ENCODE data around the gene AHI1. TPM values are rescaled to one million over a fixed set of nuclear protein-coding genes. Genes with fewer than 3 reads are reported as not detected.
A peak's percentile ranks its signal among the peaks of the same experiment; 100 is the strongest.

AHI1 gene
- total RNA-seq, 1 experiment from 2014 or later, result 18.8 TPM

- no peak for TF ChIP-seq TCF7 (CRISPR knock-in tag; IDR thresholded peaks at IDR 0.05; ENCODE audit: low read depth)
- TF ChIP-seq ZNF219 (CRISPR knock-in tag; IDR thresholded peaks at IDR 0.05; ENCODE audit: borderline replicate concordance), result no peak
- no peak for TF ChIP-seq MYBL2 (CRISPR knock-in tag; IDR thresholded peaks at IDR 0.05)
- TF ChIP-seq FOXP1 (CRISPR knock-in tag; IDR thresholded peaks at IDR 0.05; ENCODE audit: borderline replicate concordance), result no peak
- no peak for TF ChIP-seq JUN (CRISPR knock-in tag; IDR thresholded peaks at IDR 0.05)
- TF ChIP-seq NFE2L1 (CRISPR knock-in tag; IDR thresholded peaks at IDR 0.05), result no peak
- TF ChIP-seq MXD4 (CRISPR knock-in tag; IDR thresholded peaks at IDR 0.05; ENCODE audit: borderline replicate concordance), result no peak
- TF ChIP-seq GRHL2 (CRISPR knock-in tag; IDR thresholded peaks at IDR 0.05; ENCODE audit: insufficient replicate concordance, severe bottlenecking), result no peak
These were observed 7.2 kb upstream of the AHI1 start (continued) for GRCh38 chr6:135504734-135505133.

DNA sequence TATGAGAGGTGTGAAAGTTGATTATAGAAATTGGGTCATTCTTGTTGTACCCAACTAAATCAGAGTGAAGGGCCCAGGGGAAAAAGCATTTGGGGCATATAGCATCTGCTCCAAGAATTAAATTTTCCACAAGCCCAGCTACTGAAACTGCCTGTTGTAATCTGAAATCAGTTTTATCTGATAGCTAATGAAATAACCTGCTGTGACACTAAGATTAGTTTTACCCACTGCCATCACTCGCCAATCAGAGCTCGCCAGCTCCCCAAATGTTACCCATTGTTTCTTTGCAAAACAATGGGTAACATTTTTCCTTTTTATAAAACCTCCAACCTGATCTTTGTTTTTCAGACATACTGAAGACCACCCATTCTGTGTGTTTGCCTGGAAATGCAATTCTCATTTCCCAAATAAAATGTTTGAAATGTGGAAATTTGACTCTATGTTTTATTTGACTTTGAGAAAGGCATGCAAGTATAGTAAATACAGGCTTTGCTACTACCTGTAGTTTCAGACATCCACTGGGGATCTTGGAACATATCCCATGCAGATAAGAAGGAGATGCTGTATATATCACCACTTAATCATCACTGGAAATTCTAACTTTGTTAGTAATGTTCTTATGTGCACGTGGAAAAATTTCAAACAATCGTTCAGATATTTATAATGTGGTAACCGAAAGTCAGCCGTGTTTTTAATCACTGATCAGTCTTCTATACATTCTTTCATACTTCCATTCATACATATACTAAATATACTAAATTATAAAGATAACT is 6.3 kb upstream of the AHI1 start:
- Mint-ChIP-seq H3K36me3 (no peaks in the 10 kb centered on the region), H3K4me3 (no peak overlapping the region), H3K27ac (peak overlapping the region; percentile 25; the same call in 1 of the 2 replicates), H3K9me3 (no peaks in the 10 kb centered on the region), H3K27me3 (ENCODE audit: low read depth) (no peaks in the 10 kb centered on the region), H3K4me1 (peaks cover 28% of the 10 kb centered on the region)
- no peak for ATAC-seq
- TF ChIP-seq, protein P1, sequence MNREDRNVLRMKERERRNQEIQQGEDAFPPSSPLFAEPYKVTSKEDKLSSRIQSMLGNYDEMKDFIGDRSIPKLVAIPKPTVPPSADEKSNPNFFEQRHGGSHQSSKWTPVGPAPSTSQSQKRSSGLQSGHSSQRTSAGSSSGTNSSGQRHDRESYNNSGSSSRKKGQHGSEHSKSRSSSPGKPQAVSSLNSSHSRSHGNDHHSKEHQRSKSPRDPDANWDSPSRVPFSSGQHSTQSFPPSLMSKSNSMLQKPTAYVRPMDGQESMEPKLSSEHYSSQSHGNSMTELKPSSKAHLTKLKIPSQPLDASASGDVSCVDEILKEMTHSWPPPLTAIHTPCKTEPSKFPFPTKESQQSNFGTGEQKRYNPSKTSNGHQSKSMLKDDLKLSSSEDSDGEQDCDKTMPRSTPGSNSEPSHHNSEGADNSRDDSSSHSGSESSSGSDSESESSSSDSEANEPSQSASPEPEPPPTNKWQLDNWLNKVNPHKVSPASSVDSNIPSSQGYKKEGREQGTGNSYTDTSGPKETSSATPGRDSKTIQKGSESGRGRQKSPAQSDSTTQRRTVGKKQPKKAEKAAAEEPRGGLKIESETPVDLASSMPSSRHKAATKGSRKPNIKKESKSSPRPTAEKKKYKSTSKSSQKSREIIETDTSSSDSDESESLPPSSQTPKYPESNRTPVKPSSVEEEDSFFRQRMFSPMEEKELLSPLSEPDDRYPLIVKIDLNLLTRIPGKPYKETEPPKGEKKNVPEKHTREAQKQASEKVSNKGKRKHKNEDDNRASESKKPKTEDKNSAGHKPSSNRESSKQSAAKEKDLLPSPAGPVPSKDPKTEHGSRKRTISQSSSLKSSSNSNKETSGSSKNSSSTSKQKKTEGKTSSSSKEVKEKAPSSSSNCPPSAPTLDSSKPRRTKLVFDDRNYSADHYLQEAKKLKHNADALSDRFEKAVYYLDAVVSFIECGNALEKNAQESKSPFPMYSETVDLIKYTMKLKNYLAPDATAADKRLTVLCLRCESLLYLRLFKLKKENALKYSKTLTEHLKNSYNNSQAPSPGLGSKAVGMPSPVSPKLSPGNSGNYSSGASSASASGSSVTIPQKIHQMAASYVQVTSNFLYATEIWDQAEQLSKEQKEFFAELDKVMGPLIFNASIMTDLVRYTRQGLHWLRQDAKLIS (CRISPR knock-in tag; IDR thresholded peaks at IDR 0.05; ENCODE audit: borderline replicate concordance), result no peak
- no peak for TF ChIP-seq GRHL2 (CRISPR knock-in tag; IDR thresholded peaks at IDR 0.05; ENCODE audit: insufficient replicate concordance, severe bottlenecking)
- TF ChIP-seq IRF2 (CRISPR knock-in tag; IDR thresholded peaks at IDR 0.05; ENCODE audit: borderline replicate concordance, low read depth), result no peak
- no peak for TF ChIP-seq ESRRA (CRISPR knock-in tag; IDR thresholded peaks at IDR 0.05; ENCODE audit: borderline replicate concordance)
- TF ChIP-seq CTCF (IDR thresholded peaks at IDR 0.05), result no peak
- no peak for TF ChIP-seq STAT6 (CRISPR knock-in tag; conservative IDR thresholded peaks at IDR 0.05; ENCODE audit: low read depth)
- TF ChIP-seq ZNF121 (CRISPR knock-in tag; IDR thresholded peaks at IDR 0.05), result no peak
- TF ChIP-seq OVOL2 (CRISPR knock-in tag; IDR thresholded peaks at IDR 0.05; ENCODE audit: borderline replicate concordance), result no peak
- no peak for TF ChIP-seq TEAD4 (CRISPR knock-in tag; IDR thresholded peaks at IDR 0.05)
- CTCF ChIA-PET, result interaction anchor here (0.5 to 0.6 kb wide), 2 partner anchors 364 to 405 kb away, joined by 3 to 4 read pairs; no protein-coding TSS in a partner anchor
- POLR2A ChIA-PET, result no interaction called here
- DNase-seq (ENCODE audit: low spot score), result no peak

Measured in WTC11 (cell line).